ENCODE measurements around the gene TNFRSF25. TPM values are rescaled to one million over a fixed set of nuclear protein-coding genes. Genes with fewer than 3 reads are reported as not detected.
"Not testable (repeated sequence)": the region's sequence is repeated elsewhere in the genome, so short reads cannot be mapped to it uniquely, and the experiment has no call there.

The TNFRSF25 gene
- total RNA-seq, 1 donor from 2014 or later: 29.4 TPM

DNA sequence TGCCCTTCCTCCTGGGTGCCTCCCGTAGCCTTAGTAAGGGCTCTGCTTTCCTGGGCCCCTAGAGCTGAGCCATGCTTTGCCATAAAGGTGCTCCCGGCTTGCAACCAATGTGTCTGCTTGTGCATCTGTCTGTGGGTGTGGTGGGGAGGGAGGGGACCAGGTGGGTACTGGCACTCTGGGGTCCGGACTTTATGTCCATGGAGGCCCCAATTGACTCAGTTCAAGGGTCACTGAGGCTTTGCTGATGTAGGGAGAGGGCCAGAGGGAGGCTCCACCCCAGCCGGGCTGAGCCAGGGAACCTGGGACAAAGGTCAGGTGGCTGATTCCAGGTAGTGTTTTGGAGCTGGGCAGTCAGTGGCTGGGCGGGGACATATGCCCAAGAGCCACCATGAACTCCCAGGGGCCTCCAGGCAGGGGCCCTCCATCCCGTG, 15.0 kb downstream of the TNFRSF25 start:
- Mint-ChIP-seq H3K27ac (peak overlapping the region; percentile 21), H3K36me3 (no peaks in the 10 kb centered on the region), H3K4me1 (ENCODE audit: unreplicated experiment) (peaks cover 14% of the 10 kb centered on the region), H3K27me3 (peaks cover 27% of the 10 kb centered on the region), H3K9me3 (no peaks in the 10 kb centered on the region), H3K4me3 (peak overlapping the region; percentile 56)
- TF ChIP-seq, protein P1, sequence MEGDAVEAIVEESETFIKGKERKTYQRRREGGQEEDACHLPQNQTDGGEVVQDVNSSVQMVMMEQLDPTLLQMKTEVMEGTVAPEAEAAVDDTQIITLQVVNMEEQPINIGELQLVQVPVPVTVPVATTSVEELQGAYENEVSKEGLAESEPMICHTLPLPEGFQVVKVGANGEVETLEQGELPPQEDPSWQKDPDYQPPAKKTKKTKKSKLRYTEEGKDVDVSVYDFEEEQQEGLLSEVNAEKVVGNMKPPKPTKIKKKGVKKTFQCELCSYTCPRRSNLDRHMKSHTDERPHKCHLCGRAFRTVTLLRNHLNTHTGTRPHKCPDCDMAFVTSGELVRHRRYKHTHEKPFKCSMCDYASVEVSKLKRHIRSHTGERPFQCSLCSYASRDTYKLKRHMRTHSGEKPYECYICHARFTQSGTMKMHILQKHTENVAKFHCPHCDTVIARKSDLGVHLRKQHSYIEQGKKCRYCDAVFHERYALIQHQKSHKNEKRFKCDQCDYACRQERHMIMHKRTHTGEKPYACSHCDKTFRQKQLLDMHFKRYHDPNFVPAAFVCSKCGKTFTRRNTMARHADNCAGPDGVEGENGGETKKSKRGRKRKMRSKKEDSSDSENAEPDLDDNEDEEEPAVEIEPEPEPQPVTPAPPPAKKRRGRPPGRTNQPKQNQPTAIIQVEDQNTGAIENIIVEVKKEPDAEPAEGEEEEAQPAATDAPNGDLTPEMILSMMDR (conservative IDR thresholded peaks at IDR 0.05): no peak
- no peak for DNase-seq (ENCODE audit: extremely low spot score, unreplicated experiment)

GRCh38 chr1:6450486-6450885, 15.5 kb downstream of the TNFRSF25 start:
- H3K36me3 Mint-ChIP-seq; DNase-seq (ENCODE audit: extremely low spot score, unreplicated experiment); H3K9me3 Mint-ChIP-seq: not testable (repeated sequence)
- Mint-ChIP-seq H3K27me3 (peaks cover 27% of the 10 kb centered on the region), H3K4me3 (peak overlapping the region; percentile 56), H3K4me1 (ENCODE audit: unreplicated experiment) (peaks cover 14% of the 10 kb centered on the region), H3K27ac (peak overlapping the region; percentile 21)

- DNase-seq (ENCODE audit: extremely low spot score, unreplicated experiment): no peak
- Mint-ChIP-seq H3K27me3 (peaks cover 28% of the 10 kb centered on the region), H3K4me3 (peak overlapping the region; percentile 54), H3K27ac (peak overlapping the region; percentile 43), H3K4me1 (ENCODE audit: unreplicated experiment) (peaks cover 15% of the 10 kb centered on the region), H3K36me3 (no peaks in the 10 kb centered on the region), H3K9me3 (no peaks in the 10 kb centered on the region)
- TF ChIP-seq, protein P1 (conservative IDR thresholded peaks at IDR 0.05): no peak
Observed at GRCh38 chr1:6450005-6450450, 15.9 kb downstream of the TNFRSF25 start.

- Mint-ChIP-seq H3K9me3 (no peaks in the 10 kb centered on the region), H3K4me1 (ENCODE audit: unreplicated experiment) (peaks cover 19% of the 10 kb centered on the region), H3K4me3 (peak overlapping the region; percentile 54), H3K27me3 (peaks cover 31% of the 10 kb centered on the region), H3K27ac (peak overlapping the region; percentile 43), H3K36me3 (no peaks in the 10 kb centered on the region)
- TF ChIP-seq, protein P1 (conservative IDR thresholded peaks at IDR 0.05): peak; percentile 14
- DNase-seq (ENCODE audit: extremely low spot score, unreplicated experiment): no peak
Observed at GRCh38 chr1:6448749-6449631, 17.0 kb downstream of the TNFRSF25 start.

- Mint-ChIP-seq H3K27me3 (peaks cover 24% of the 10 kb centered on the region), H3K9me3 (no peaks in the 10 kb centered on the region), H3K36me3 (no peaks in the 10 kb centered on the region), H3K4me3 (peak overlapping the region; percentile 65), H3K27ac (no peak overlapping the region), H3K4me1 (ENCODE audit: unreplicated experiment) (peaks cover 14% of the 10 kb centered on the region)
- TF ChIP-seq, protein P1 (conservative IDR thresholded peaks at IDR 0.05): peak; percentile 18
- DNase-seq (ENCODE audit: extremely low spot score, unreplicated experiment): no peak
Observed at GRCh38 chr1:6447818-6448748, 17.9 kb downstream of the TNFRSF25 start.
